Measurements from ENCODE around the gene CARD14. TPM values are rescaled to one million over a fixed set of nuclear protein-coding genes. Genes with fewer than 3 reads are reported as not detected.

CARD14 gene
- total RNA-seq, 1 experiment from 2014 or later, result 0.24 TPM

DNA sequence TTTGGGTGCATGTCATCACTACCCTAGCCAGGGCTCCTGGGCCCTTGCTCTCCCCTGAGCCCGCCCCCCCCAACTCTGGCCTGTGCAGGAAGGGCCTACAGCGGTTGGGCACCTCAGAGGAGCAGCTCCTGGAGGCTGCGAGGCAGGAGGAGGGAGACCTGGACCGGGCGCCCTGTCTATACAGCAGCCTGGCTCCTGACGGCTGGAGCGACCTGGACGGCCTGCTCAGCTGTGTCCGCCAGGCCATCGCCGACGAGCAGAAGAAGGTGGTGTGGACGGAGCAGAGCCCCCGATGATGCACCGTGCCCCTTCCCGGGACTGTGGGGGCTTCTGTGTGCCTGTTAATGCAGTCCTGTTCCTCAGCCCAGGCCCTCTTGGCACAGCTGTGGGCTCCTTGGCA lies 38.2 kb downstream of the CARD14 start:
- peaks cover 8 to 25% (median 17%) of the 10 kb centered on the region in 3 experiments; a peak in 6 of 7 replicates for H3K36me3 Mint-ChIP-seq (ENCODE audit: insufficient read depth in 1 of 3, low read depth in 3 of 3)
- no peak overlapping the region for H2BK12ac ChIP-seq (ENCODE audit: insufficient read length, low read depth, low read length)
- H3K23ac ChIP-seq (ENCODE audit: insufficient read length, low read depth, low read length), result no peak overlapping the region
- H3K4me3 Mint-ChIP-seq, result no peak overlapping the region
- no peak overlapping the region for H3K9ac ChIP-seq (ENCODE audit: extremely low read depth, insufficient read length, low read length)
- H3K56ac ChIP-seq (ENCODE audit: insufficient read length, low read depth, low read length), result no peak overlapping the region
- no peak overlapping the region for H2BK5ac ChIP-seq (ENCODE audit: insufficient read length, low read length)
- no peaks in the 10 kb centered on the region for H3K27me3 Mint-ChIP-seq (ENCODE audit: low read depth)
- H3K4ac ChIP-seq (ENCODE audit: low read depth, low read length), result no peak overlapping the region
- H4K91ac ChIP-seq (ENCODE audit: insufficient read length, low read depth, low read length), result no peak overlapping the region
- no peaks in the 10 kb centered on the region for H3K9me3 Mint-ChIP-seq
- no peak overlapping the region for H3K18ac ChIP-seq (ENCODE audit: insufficient read length, low read depth, low read length)
- H4K8ac ChIP-seq (replicated peaks; ENCODE audit: insufficient read length, low read depth, low read length), result no peak overlapping the region
- DNase-seq, result no peak
- no peak overlapping the region for H3K4me2 ChIP-seq (ENCODE audit: insufficient read depth, insufficient read length, low read length)
- no peaks in the 10 kb centered on the region for H3K9me3 ChIP-seq (ENCODE audit: control insufficient read depth, low read depth, low read length)
- no peak overlapping the region for H3K14ac ChIP-seq (ENCODE audit: insufficient read depth, low read length)
- no peak overlapping the region for H2BK20ac ChIP-seq (ENCODE audit: low read depth, low read length, poor library complexity, severe bottlenecking)
- peaks cover 2% of the 10 kb centered on the region for H3K23me2 ChIP-seq (ENCODE audit: insufficient read length, low read depth, low read length, poor library complexity, severe bottlenecking)
- H2BK15ac ChIP-seq (ENCODE audit: low read depth, low read length), result no peak overlapping the region
- WGBS (ENCODE audit: extremely low coverage, insufficient read length, low lambda C conversion rate), result no CpG with 5 or more reads among the region's 16 CpGs
- no peaks in the 10 kb centered on the region for H3K79me2 ChIP-seq (ENCODE audit: insufficient read depth, low read length)
- H2BK120ac ChIP-seq (ENCODE audit: low read depth, low read length, poor library complexity, severe bottlenecking), result no peak overlapping the region
- peaks cover 2 to 7% of the 10 kb centered on the region in 2 experiments for H3K4me1 Mint-ChIP-seq
- H3K4me1 ChIP-seq (ENCODE audit: insufficient read depth, low read length), result peaks cover 4% of the 10 kb centered on the region; the same call in 1 of the 2 replicates
- no peaks in the 10 kb centered on the region for H3K27me3 ChIP-seq (ENCODE audit: insufficient read depth, low read length)
- no peaks in the 10 kb centered on the region for H3K79me1 ChIP-seq (ENCODE audit: insufficient read depth, low read depth, low read length, poor library complexity, severe bottlenecking)
- no peak overlapping the region for H3T11ph ChIP-seq (ENCODE audit: low read length)
- no peak overlapping the region for H4K5ac ChIP-seq (ENCODE audit: insufficient read length, low read depth, low read length)
- no peaks in the 10 kb centered on the region for H4K20me1 ChIP-seq (ENCODE audit: control insufficient read depth, insufficient read depth, insufficient read length)
- TF ChIP-seq, protein P1, sequence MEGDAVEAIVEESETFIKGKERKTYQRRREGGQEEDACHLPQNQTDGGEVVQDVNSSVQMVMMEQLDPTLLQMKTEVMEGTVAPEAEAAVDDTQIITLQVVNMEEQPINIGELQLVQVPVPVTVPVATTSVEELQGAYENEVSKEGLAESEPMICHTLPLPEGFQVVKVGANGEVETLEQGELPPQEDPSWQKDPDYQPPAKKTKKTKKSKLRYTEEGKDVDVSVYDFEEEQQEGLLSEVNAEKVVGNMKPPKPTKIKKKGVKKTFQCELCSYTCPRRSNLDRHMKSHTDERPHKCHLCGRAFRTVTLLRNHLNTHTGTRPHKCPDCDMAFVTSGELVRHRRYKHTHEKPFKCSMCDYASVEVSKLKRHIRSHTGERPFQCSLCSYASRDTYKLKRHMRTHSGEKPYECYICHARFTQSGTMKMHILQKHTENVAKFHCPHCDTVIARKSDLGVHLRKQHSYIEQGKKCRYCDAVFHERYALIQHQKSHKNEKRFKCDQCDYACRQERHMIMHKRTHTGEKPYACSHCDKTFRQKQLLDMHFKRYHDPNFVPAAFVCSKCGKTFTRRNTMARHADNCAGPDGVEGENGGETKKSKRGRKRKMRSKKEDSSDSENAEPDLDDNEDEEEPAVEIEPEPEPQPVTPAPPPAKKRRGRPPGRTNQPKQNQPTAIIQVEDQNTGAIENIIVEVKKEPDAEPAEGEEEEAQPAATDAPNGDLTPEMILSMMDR (conservative IDR thresholded peaks at IDR 0.05), result no peak
- no peak overlapping the region for H3K27ac ChIP-seq (ENCODE audit: insufficient read length, low read depth, low read length)
- no peak overlapping the region for H2AFZ ChIP-seq (ENCODE audit: low read length)
- H3K27ac Mint-ChIP-seq, result no peak overlapping the region
- no peak overlapping the region for H2AK5ac ChIP-seq (ENCODE audit: insufficient read length, low read length)
